Body of pancreas (tissue), 4 donors: ENCODE data around the gene TCF12. TPM values are rescaled to one million over a fixed set of nuclear protein-coding genes. Genes with fewer than 3 reads are reported as not detected.
"Not testable (repeated sequence)": the region's sequence is repeated elsewhere in the genome, so short reads cannot be mapped to it uniquely, and the experiment has no call there.

Experiments
- ATAC-seq: fragments of 150-250 bp; one replicate; pipeline ENCODE4 v1.9.1; 2016
- DNase-seq, 4 donors: peaks; one replicate each; pipeline ENCODE4 v3.0.0-alpha.2; 2019
- H3K27ac ChIP-seq, 4 donors: fragments of 200-600 bp; sonication (generic); 1 replicate in 3 of 4; 2 replicates in 1 of 4; pipeline versions ENCODE4 v1.5.1 to v1.6.1; 2016 to 2019; ENCODE audit warnings: mild to moderate bottlenecking in 1 of 4, mixed read lengths in 1 of 4, moderate library complexity in 1 of 4
- H3K27me3 ChIP-seq, 2 donors: fragments of 200-600 bp; sonication (generic); one replicate each; pipeline ENCODE4 v1.6.0; 2016; ENCODE audit warnings: mild to moderate bottlenecking in 1 of 2
- H3K36me3 ChIP-seq, 2 donors: fragments of 200-600 bp; sonication (generic); replicated peaks in 1 of 2; 2 replicates each; pipeline ENCODE4 v1.5.1; 2016; ENCODE audit warnings: low read depth in 2 of 2; ENCODE audit not compliant: insufficient read depth in 1 of 2
- H3K4me1 ChIP-seq: fragments of 200-600 bp; sonication (generic); one replicate; pipeline ENCODE4 v1.6.0; 2016
- H3K4me3 ChIP-seq, 2 donors: fragments of 200-600 bp; sonication (generic); 1 replicate in 1 of 2; 2 replicates in 1 of 2; pipeline ENCODE4 v1.5.1; 2016 to 2019
- H3K9me3 ChIP-seq, 3 donors: fragments of 200-600 bp; sonication (generic); 1 replicate in 2 of 3; 2 replicates in 1 of 3; pipeline ENCODE4 v1.5.1; 2016
- CTCF ChIP-seq, 7 experiments: fragments of 450-650 bp in 4 of 7; fragments of 200-600 bp in 3 of 7; sonication (generic) in 3 of 7; IDR thresholded peaks; one replicate each; pipeline ENCODE4 v1.5.1; 2016 to 2019; ENCODE audit warnings: antibody characterized with exemption in 7 of 7
- POLR2A ChIP-seq, 3 donors: fragments of 450-650 bp; IDR thresholded peaks; one replicate each; pipeline ENCODE4 v1.6.1; 2016; ENCODE audit warnings: antibody characterized with exemption in 3 of 3, mild to moderate bottlenecking in 2 of 3
- WGBS, 2 donors: methylation state at CpG; one replicate each; pipeline ENCODE4 v1.1.5; 2017; 5-methylcytosine and 5-hydroxymethylcytosine counted together
- intact Hi-C: fragments of 100-400 bp; cut with DNase I; formaldehyde crosslinking; loops from one replicate; pipeline ENCODE4 v1.15.1; 2023
- total RNA-seq, 2 donors: library from RNA; depleted of rRNA; stranded (reverse); fragments of >200 nt; gene quantifications; one replicate each; pipeline ENCODE4 v1.1.0, GENCODE V29; 2016

The TCF12 gene
- total RNA-seq, 2 donors from 2014 or later: 27.2 to 49.4 TPM

DNA sequence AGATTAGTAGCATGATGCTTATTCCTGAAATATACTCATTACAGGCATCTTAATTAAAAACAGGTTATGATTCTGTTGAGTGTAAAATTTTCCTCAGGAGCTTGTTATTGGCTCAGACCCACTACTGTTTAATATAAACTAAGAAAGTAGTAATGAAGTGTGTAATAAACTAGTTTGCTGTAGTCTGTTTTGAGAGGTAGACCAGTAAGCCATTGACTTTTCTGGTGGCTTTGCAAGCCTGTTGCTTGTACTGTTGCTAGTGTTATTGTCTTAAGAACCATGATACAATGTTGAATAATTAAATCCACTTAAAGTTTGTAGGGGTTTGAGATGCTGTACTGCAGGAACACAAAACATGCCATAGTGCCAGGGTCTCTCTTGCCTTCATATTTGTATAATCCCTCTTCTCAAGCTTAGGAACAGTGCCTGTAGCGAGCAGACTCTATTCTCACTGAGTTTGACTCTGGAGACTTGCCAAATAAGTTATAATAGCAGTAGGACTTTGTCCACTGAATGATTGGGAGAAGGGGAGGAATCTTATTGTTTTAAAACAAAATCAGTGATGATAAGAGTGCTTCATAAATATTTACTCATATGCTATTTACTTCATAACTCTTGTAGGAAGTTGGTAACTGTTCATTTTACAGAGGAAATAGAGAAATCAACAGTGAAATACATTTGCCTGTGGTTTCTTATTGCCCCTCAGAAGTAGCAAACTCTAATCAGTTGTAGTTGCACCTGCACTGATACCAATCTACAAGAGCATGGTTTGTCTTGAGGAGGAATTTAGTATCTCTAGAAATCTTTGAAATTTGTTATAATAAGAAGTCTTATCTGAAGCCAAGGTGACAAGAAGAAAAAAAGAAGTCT, 13.4 kb downstream of the TCF12 start:
- Histone ChIP-seq H3K27ac (no peak overlapping the region), H3K4me3 (no peak overlapping the region), H3K9me3 (no peaks in the 10 kb centered on the region), H3K27me3 (no peaks in the 10 kb centered on the region), H3K36me3 (no peaks in the 10 kb centered on the region), H3K4me1 (peaks cover 28% of the 10 kb centered on the region)
- no peak for DNase-seq
- peak; percentile 30 for ATAC-seq
- WGBS, 2 donors: 5 to 25% methylated on average over 1 of the region's 1 CpG
- TF ChIP-seq POLR2A (IDR thresholded peaks at IDR 0.05) (no peak), CTCF (IDR thresholded peaks at IDR 0.05) (no peak)
- intact Hi-C loops: no loop called here

- H3K27ac ChIP-seq, H3K4me3 ChIP-seq, DNase-seq, intact Hi-C loops, H3K9me3 ChIP-seq, ATAC-seq, H3K27me3 ChIP-seq, H3K36me3 ChIP-seq: not testable (repeated sequence)
- peaks cover 28% of the 10 kb centered on the region for H3K4me1 ChIP-seq
- WGBS, 2 donors: 90 to 92% methylated on average over 4 of the region's 4 CpGs
Observed at GRCh38 chr15:56932509-56932868, 14.0 kb downstream of the TCF12 start.

DNA sequence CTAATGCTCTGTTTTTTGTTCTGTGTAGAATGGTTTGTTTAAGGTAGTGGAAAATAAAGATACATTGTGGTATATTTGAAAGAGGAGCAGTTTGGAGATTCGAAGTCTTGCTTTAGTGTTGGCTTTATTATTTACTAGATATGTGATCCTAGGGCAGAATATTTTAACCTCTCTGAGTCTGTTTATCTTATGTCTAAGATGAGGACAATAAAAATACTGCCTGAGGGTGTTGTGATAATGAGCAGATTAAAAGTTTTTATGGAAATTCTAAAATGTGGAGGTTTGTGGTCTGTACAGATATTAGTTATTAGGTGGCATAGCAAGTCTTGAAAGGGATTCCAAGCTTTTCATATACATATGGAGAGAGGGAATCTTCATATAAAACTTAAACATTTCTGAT, 15.0 kb downstream of the TCF12 start:
- intact Hi-C loops: no loop called here
- ATAC-seq: no peak
- Histone ChIP-seq H3K36me3 (no peaks in the 10 kb centered on the region), H3K27ac (no peak overlapping the region), H3K4me3 (no peak overlapping the region), H3K4me1 (peaks cover 28% of the 10 kb centered on the region), H3K27me3 (no peaks in the 10 kb centered on the region), H3K9me3 (no peaks in the 10 kb centered on the region)
- DNase-seq: no peak
- no peak for TF ChIP-seq POLR2A (IDR thresholded peaks at IDR 0.05)
- TF ChIP-seq CTCF (IDR thresholded peaks at IDR 0.05): no peak
- WGBS, 2 donors: 17 to 36% methylated on average over 1 of the region's 1 CpG

DNA sequence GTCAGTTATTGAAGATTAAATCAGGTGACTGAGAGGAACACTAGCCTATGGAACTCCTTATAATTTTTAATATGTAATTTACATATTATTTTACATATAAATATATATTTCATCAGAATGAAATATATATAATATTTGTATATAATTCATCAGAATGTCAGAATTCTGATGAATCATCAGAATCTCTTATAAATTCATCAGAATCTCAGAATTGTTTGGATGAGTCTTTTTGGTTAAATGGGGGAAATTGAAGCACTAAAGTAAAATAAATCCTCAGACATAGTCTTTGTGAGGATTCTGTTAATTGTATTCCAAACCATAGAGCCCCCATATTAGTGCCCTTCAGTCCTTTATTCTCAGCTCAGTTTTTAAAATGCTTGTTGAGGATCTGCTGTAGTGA, 15.4 kb downstream of the TCF12 start:
- Histone ChIP-seq H3K4me1 (peaks cover 28% of the 10 kb centered on the region), H3K27ac (no peak overlapping the region), H3K27me3 (no peaks in the 10 kb centered on the region), H3K4me3 (no peak overlapping the region), H3K36me3 (no peaks in the 10 kb centered on the region), H3K9me3 (no peaks in the 10 kb centered on the region)
- TF ChIP-seq POLR2A (IDR thresholded peaks at IDR 0.05): no peak
- no peak for TF ChIP-seq CTCF (IDR thresholded peaks at IDR 0.05)
- no peak for DNase-seq
- intact Hi-C loops: no loop called here
- no peak for ATAC-seq

GRCh38 chr15:56934269-56934668, 15.8 kb downstream of the TCF12 start:
- H3K4me1 ChIP-seq: peaks cover 26% of the 10 kb centered on the region
- H3K27ac ChIP-seq: no peak overlapping the region
- 59% methylated on average over 5 of the region's 5 CpGs for whole genome bisulfite sequencing, 2 donors
- intact Hi-C loops: no loop called here
- no peaks in the 10 kb centered on the region for H3K36me3 ChIP-seq
- ATAC-seq (no peak), DNase-seq (no peak)
- TF ChIP-seq POLR2A (IDR thresholded peaks at IDR 0.05) (no peak), CTCF (IDR thresholded peaks at IDR 0.05) (no peak)
- no peak overlapping the region for H3K4me3 ChIP-seq
- H3K9me3 ChIP-seq: no peaks in the 10 kb centered on the region
- H3K27me3 ChIP-seq: no peaks in the 10 kb centered on the region
